GM12878 (cell line): Measurements from ENCODE around the gene FCHSD2. TPM values are rescaled to one million over a fixed set of nuclear protein-coding genes. Genes with fewer than 3 reads are reported as not detected.
A peak's percentile ranks its signal among the peaks of the same experiment; 100 is the strongest.

Experiments
- CBFB ChIP-seq: IDR thresholded peaks from 2 replicates; pipeline ENCODE4 v1.6.1; 2016; ENCODE audit warnings: antibody characterized with exemption, low read depth
- HCFC1 ChIP-seq: fragments of 150-350 bp; IDR thresholded peaks from 2 replicates; pipeline ENCODE4 v1.6.1; 2014; ENCODE audit warnings: low read length
- MTA3 ChIP-seq: IDR thresholded peaks from 2 replicates; pipeline ENCODE4 v1.6.1; 2012; ENCODE audit warnings: low read length, inconsistent platforms, borderline replicate concordance
- NBN ChIP-seq: fragments of 450-650 bp; IDR thresholded peaks from 2 replicates; pipeline ENCODE4 v1.6.1; 2016
- NFXL1 ChIP-seq: fragments of 450-650 bp; IDR thresholded peaks from 2 replicates; pipeline ENCODE4 v1.6.1; 2017; ENCODE audit warnings: antibody characterized with exemption, mild to moderate bottlenecking, borderline replicate concordance
- NFYA ChIP-seq: IDR thresholded peaks from 2 replicates; pipeline ENCODE4 v1.6.1; 2011; ENCODE audit warnings: low read depth, mild to moderate bottlenecking, low read length, improper control_type of control experiment, borderline replicate concordance
- POU2F2 ChIP-seq: IDR thresholded peaks from 3 replicates; pipeline ENCODE4 v1.6.1; 2011; ENCODE audit warnings: low read depth, mild to moderate bottlenecking, low read length, borderline replicate concordance
- RUNX3 ChIP-seq: IDR thresholded peaks from 2 replicates; pipeline ENCODE4 v1.6.1; 2012; ENCODE audit warnings: low read length, inconsistent platforms
- ZBED1 ChIP-seq: IDR thresholded peaks from 2 replicates; pipeline ENCODE4 v1.6.1; 2016; ENCODE audit warnings: borderline replicate concordance
- ZNF24 ChIP-seq: fragments of 450-650 bp; IDR thresholded peaks from 2 replicates; pipeline ENCODE4 v1.6.1; 2017; ENCODE audit warnings: antibody characterized with exemption, mild to moderate bottlenecking
- polyA plus RNA-seq, 11 experiments: library from polyadenylated mRNA; depleted of rRNA in 4 of 11; unstranded in 6 of 11; stranded (reverse) in 5 of 11; fragments of >200 nt; fragmentation: Nextera tagmentation in 4 of 11; fragmentation: Illumina TruSeq in 1 of 11; extraction: Ambion mirVana in 4 of 11; extraction: Trizol in 1 of 11; gene quantifications; 1 replicate in 1 of 11; 2 replicates in 10 of 11; pipeline versions ENCODE4 v1.2.1 to v1.2.3, GENCODE V29; 2011 to 2016; ENCODE audit warnings: inconsistent platforms in 2 of 11, missing spikeins in 2 of 11, low read depth in 1 of 11
- total RNA-seq, 4 experiments: library from RNA; depleted of rRNA in 3 of 4; stranded (reverse); fragments of >200 nt in 3 of 4; fragmentation: Illumina TruSeq in 1 of 4; extraction: Trizol in 1 of 4; gene quantifications; 2 replicates each; pipeline versions ENCODE4 v1.2.1 to v1.2.3, GENCODE V29; 2013 to 2021
- TF ChIP-seq, protein P1 (sequence below): fragments of 150-350 bp; IDR thresholded peaks from 2 replicates; pipeline ENCODE4 v1.6.1; 2014; ENCODE audit warnings: mild to moderate bottlenecking, low read depth, low read length
- TF ChIP-seq, protein P2 (sequence below): fragments of 450-650 bp; IDR thresholded peaks from 2 replicates; pipeline ENCODE4 v1.6.1; 2017; ENCODE audit warnings: low read depth, mild to moderate bottlenecking, moderate library complexity
- TF ChIP-seq, protein P3 (sequence below): fragments of 450-650 bp; IDR thresholded peaks from 2 replicates; pipeline ENCODE4 v1.6.1; 2017; ENCODE audit warnings: mild to moderate bottlenecking
- TF ChIP-seq, protein P4 (sequence below): fragments of 450-650 bp; IDR thresholded peaks from 2 replicates; pipeline ENCODE4 v1.6.1; 2017; ENCODE audit warnings: borderline replicate concordance
- TF ChIP-seq, protein P5 (sequence below): IDR thresholded peaks from 2 replicates; pipeline ENCODE4 v1.6.1; 2012; ENCODE audit warnings: improper control_type of control experiment, low read depth, low read length; ENCODE audit not compliant: insufficient replicate concordance

The FCHSD2 gene
- total and polyA plus RNA-seq, 10 of the 15 experiments (the other 5 are each of a cell fraction or from before 2014, with no cell fraction given): 13.2 to 89.8 (median 47.8) TPM

DNA sequence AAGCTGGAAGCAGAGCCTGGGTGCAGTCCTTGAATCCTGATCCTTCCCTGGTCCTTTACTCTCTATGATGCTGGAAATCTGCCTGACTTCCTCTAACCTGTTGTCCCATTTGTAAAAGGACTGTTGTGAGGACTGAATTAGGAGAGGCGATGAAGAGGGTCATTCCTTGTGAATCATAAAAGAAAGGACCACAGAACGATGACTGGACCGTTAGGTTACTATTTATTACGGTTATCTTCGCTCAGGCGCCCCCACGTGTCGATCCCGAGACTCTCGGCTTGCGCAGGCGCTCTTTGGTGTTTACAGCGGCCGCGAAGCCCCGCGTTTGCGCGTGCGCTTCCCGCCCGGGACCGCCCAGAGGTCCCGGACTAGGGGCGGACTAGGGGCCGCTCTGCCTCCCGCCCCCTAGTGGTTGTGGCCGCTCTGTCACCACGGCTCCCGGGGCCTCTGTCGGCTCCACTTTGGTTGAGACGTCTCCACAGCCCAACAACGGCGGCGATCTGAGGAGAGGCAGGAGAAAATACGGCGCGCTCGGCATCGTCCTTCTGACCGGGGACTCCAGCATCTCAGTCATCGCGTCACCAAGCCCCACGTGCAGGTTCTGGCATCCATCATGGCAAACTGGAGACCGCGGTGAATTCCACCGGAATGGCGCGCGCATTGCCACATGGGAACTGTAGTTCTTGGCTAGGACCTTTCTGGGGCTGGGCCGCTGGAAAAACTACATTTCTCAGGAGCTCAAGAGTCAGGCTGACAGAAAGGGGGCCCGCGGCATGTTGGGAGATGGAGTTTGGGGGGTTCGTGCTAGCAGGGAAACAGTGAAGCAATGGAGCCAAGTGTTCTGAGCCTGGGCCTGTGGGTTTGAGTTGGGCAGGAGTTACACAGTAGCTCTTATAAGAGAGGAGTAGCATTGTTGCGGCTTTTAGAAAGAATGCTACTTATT, 348.4 kb downstream of the FCHSD2 start, which contains the start of gene STARD10 (continued):
- TF ChIP-seq, protein P1, sequence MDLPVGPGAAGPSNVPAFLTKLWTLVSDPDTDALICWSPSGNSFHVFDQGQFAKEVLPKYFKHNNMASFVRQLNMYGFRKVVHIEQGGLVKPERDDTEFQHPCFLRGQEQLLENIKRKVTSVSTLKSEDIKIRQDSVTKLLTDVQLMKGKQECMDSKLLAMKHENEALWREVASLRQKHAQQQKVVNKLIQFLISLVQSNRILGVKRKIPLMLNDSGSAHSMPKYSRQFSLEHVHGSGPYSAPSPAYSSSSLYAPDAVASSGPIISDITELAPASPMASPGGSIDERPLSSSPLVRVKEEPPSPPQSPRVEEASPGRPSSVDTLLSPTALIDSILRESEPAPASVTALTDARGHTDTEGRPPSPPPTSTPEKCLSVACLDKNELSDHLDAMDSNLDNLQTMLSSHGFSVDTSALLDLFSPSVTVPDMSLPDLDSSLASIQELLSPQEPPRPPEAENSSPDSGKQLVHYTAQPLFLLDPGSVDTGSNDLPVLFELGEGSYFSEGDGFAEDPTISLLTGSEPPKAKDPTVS: no peak
- no peak for TF ChIP-seq ZNF24
- TF ChIP-seq NFYA: no peak
- TF ChIP-seq RUNX3: peak; percentile 87
- TF ChIP-seq, protein P2, sequence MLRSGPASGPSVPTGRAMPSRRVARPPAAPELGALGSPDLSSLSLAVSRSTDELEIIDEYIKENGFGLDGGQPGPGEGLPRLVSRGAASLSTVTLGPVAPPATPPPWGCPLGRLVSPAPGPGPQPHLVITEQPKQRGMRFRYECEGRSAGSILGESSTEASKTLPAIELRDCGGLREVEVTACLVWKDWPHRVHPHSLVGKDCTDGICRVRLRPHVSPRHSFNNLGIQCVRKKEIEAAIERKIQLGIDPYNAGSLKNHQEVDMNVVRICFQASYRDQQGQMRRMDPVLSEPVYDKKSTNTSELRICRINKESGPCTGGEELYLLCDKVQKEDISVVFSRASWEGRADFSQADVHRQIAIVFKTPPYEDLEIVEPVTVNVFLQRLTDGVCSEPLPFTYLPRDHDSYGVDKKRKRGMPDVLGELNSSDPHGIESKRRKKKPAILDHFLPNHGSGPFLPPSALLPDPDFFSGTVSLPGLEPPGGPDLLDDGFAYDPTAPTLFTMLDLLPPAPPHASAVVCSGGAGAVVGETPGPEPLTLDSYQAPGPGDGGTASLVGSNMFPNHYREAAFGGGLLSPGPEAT: peak; percentile 98
- peak; percentile 84; the same call in 1 of the 2 replicates for TF ChIP-seq CBFB
- TF ChIP-seq NBN: peak; percentile 96
- TF ChIP-seq NFXL1: no peak
- TF ChIP-seq, protein P3, sequence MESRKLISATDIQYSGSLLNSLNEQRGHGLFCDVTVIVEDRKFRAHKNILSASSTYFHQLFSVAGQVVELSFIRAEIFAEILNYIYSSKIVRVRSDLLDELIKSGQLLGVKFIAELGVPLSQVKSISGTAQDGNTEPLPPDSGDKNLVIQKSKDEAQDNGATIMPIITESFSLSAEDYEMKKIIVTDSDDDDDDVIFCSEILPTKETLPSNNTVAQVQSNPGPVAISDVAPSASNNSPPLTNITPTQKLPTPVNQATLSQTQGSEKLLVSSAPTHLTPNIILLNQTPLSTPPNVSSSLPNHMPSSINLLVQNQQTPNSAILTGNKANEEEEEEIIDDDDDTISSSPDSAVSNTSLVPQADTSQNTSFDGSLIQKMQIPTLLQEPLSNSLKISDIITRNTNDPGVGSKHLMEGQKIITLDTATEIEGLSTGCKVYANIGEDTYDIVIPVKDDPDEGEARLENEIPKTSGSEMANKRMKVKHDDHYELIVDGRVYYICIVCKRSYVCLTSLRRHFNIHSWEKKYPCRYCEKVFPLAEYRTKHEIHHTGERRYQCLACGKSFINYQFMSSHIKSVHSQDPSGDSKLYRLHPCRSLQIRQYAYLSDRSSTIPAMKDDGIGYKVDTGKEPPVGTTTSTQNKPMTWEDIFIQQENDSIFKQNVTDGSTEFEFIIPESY: no peak
- TF ChIP-seq, protein P4, sequence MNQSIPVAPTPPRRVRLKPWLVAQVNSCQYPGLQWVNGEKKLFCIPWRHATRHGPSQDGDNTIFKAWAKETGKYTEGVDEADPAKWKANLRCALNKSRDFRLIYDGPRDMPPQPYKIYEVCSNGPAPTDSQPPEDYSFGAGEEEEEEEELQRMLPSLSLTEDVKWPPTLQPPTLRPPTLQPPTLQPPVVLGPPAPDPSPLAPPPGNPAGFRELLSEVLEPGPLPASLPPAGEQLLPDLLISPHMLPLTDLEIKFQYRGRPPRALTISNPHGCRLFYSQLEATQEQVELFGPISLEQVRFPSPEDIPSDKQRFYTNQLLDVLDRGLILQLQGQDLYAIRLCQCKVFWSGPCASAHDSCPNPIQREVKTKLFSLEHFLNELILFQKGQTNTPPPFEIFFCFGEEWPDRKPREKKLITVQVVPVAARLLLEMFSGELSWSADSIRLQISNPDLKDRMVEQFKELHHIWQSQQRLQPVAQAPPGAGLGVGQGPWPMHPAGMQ: no peak
- no peak for TF ChIP-seq ZBED1
- no peak; the same call in 2 of the 3 replicates for TF ChIP-seq POU2F2
- no peak for TF ChIP-seq MTA3
- TF ChIP-seq HCFC1: peak; percentile 92
- TF ChIP-seq, protein P5, sequence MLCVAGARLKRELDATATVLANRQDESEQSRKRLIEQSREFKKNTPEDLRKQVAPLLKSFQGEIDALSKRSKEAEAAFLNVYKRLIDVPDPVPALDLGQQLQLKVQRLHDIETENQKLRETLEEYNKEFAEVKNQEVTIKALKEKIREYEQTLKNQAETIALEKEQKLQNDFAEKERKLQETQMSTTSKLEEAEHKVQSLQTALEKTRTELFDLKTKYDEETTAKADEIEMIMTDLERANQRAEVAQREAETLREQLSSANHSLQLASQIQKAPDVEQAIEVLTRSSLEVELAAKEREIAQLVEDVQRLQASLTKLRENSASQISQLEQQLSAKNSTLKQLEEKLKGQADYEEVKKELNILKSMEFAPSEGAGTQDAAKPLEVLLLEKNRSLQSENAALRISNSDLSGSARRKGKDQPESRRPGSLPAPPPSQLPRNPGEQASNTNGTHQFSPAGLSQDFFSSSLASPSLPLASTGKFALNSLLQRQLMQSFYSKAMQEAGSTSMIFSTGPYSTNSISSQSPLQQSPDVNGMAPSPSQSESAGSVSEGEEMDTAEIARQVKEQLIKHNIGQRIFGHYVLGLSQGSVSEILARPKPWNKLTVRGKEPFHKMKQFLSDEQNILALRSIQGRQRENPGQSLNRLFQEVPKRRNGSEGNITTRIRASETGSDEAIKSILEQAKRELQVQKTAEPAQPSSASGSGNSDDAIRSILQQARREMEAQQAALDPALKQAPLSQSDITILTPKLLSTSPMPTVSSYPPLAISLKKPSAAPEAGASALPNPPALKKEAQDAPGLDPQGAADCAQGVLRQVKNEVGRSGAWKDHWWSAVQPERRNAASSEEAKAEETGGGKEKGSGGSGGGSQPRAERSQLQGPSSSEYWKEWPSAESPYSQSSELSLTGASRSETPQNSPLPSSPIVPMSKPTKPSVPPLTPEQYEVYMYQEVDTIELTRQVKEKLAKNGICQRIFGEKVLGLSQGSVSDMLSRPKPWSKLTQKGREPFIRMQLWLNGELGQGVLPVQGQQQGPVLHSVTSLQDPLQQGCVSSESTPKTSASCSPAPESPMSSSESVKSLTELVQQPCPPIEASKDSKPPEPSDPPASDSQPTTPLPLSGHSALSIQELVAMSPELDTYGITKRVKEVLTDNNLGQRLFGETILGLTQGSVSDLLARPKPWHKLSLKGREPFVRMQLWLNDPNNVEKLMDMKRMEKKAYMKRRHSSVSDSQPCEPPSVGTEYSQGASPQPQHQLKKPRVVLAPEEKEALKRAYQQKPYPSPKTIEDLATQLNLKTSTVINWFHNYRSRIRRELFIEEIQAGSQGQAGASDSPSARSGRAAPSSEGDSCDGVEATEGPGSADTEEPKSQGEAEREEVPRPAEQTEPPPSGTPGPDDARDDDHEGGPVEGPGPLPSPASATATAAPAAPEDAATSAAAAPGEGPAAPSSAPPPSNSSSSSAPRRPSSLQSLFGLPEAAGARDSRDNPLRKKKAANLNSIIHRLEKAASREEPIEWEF: no peak
